GM23338 (cell line): ENCODE data around the gene ASB2. TPM values are rescaled to one million over a fixed set of nuclear protein-coding genes. Genes with fewer than 3 reads are reported as not detected.

ENCODE experiments used
- ATAC-seq: fragments of 200-7000 bp; cut with Tn5 transposase; 3 replicates; pipeline ENCODE4 v1.9.1; 2020
- DNase-seq: peaks from one replicate; pipeline ENCODE4 v3.0.0-alpha.2; 2015; ENCODE audit warnings: low spot score
- H2AFZ ChIP-seq: fragments of 200-600 bp; sonication (generic); 2 replicates; pipeline ENCODE4 v1.8.0; 2016; ENCODE audit warnings: antibody characterized with exemption, mild to moderate bottlenecking, moderate library complexity
- H3F3A ChIP-seq: fragments of 200-600 bp; sonication (generic); replicated peaks from 2 replicates; pipeline ENCODE4 v1.8.0; 2017; ENCODE audit warnings: antibody characterized with exemption, mixed run types, low read depth
- H3K27ac ChIP-seq: fragments of 200-600 bp; sonication (generic); 2 replicates; pipeline ENCODE4 v1.6.1; 2016; ENCODE audit warnings: low read depth
- H3K27me3 ChIP-seq: fragments of 200-600 bp; sonication (generic); 2 replicates; pipeline ENCODE4 v1.8.0; 2016; ENCODE audit warnings: mild to moderate bottlenecking, mixed run types, moderate library complexity; ENCODE audit not compliant: insufficient read depth
- H3K36me3 ChIP-seq: fragments of 200-600 bp; sonication (generic); 2 replicates; pipeline ENCODE4 v1.8.0; 2016; ENCODE audit warnings: mild to moderate bottlenecking; ENCODE audit not compliant: insufficient read depth
- H3K4me1 ChIP-seq: fragments of 200-600 bp; sonication (generic); 2 replicates; pipeline ENCODE4 v1.8.0; 2016; ENCODE audit warnings: mild to moderate bottlenecking, moderate library complexity; ENCODE audit not compliant: insufficient read depth
- H3K4me2 ChIP-seq: fragments of 200-600 bp; sonication (generic); 2 replicates; pipeline ENCODE4 v1.7.1; 2017; ENCODE audit warnings: mixed run types
- H3K4me3 ChIP-seq: fragments of 200-600 bp; sonication (generic); 2 replicates; pipeline ENCODE4 v1.6.1; 2016; ENCODE audit warnings: mixed run types
- H3K79me2 ChIP-seq: fragments of 200-600 bp; sonication (generic); replicated peaks from 2 replicates; pipeline ENCODE4 v1.8.0; 2017; ENCODE audit warnings: mild to moderate bottlenecking; ENCODE audit not compliant: insufficient read depth
- H3K9me2 ChIP-seq: fragments of 200-600 bp; sonication (generic); 2 replicates; pipeline ENCODE4 v1.8.0; 2017; ENCODE audit not compliant: insufficient read depth
- H4K20me1 ChIP-seq: fragments of 200-600 bp; sonication (generic); replicated peaks from 2 replicates; pipeline ENCODE4 v1.8.0; 2017; ENCODE audit warnings: mild to moderate bottlenecking; ENCODE audit not compliant: insufficient read depth
- H3K27ac Mint-ChIP-seq: 2 replicates; pipeline ENCODE4 v1.8.0; 2020; ENCODE audit warnings: inconsistent platforms, mild to moderate bottlenecking, moderate library complexity, mixed read lengths
- H3K27me3 Mint-ChIP-seq: 3 replicates; pipeline ENCODE4 v1.8.0; 2022; ENCODE audit warnings: low read depth, mild to moderate bottlenecking, moderate library complexity, mixed read lengths, inconsistent platforms; ENCODE audit not compliant: insufficient read depth, poor library complexity
- H3K36me3 Mint-ChIP-seq: 3 replicates; pipeline ENCODE4 v1.8.0; 2021; ENCODE audit warnings: low read depth, mild to moderate bottlenecking, inconsistent platforms, moderate library complexity, mixed read lengths
- H3K4me1 Mint-ChIP-seq: 3 replicates; pipeline ENCODE4 v1.8.0; 2020; ENCODE audit warnings: mild to moderate bottlenecking, inconsistent platforms, mixed read lengths
- H3K4me3 Mint-ChIP-seq: 3 replicates; pipeline ENCODE4 v1.8.0; 2021; ENCODE audit warnings: moderate library complexity, mild to moderate bottlenecking, inconsistent platforms, mixed read lengths
- H3K9me3 Mint-ChIP-seq: 3 replicates; pipeline ENCODE4 v1.8.0; 2020; ENCODE audit warnings: moderate library complexity, mild to moderate bottlenecking, inconsistent platforms, mixed read lengths
- EZH2 ChIP-seq: fragments of 200-600 bp; sonication (generic); IDR thresholded peaks from one replicate; pipeline ENCODE4 v1.8.0; 2017; ENCODE audit warnings: antibody characterized with exemption, mild to moderate bottlenecking, low read depth; ENCODE audit not compliant: unreplicated experiment
- EZH2phosphoT487 ChIP-seq: fragments of 200-600 bp; sonication (generic); IDR thresholded peaks from one replicate; pipeline ENCODE4 v1.8.1; 2018; ENCODE audit warnings: antibody characterized with exemption; ENCODE audit not compliant: unreplicated experiment
- JUNB ChIP-seq: IDR thresholded peaks from one replicate; pipeline ENCODE4 v1.6.1; 2016; ENCODE audit warnings: antibody characterized with exemption; ENCODE audit not compliant: unreplicated experiment
- NANOG ChIP-seq: IDR thresholded peaks from 2 replicates; pipeline ENCODE4 v1.6.1; 2016; ENCODE audit warnings: antibody characterized with exemption, borderline replicate concordance
- POLR2AphosphoS5 ChIP-seq: IDR thresholded peaks from 2 replicates; pipeline ENCODE4 v1.6.1; 2016; ENCODE audit warnings: antibody characterized with exemption, low read depth
- STAT1 ChIP-seq: IDR thresholded peaks from one replicate; pipeline ENCODE4 v1.6.1; 2016; ENCODE audit warnings: antibody characterized with exemption; ENCODE audit not compliant: unreplicated experiment
- ZNF114 ChIP-seq: fragments of 250-450 bp; sonication (Bioruptor Pico); IDR thresholded peaks from 2 replicates; pipeline ENCODE4 v1.5.0; 2020; ENCODE audit warnings: mild to moderate bottlenecking, moderate library complexity
- ZNF331 ChIP-seq: fragments of 250-450 bp; sonication (Bioruptor Pico); IDR thresholded peaks from 2 replicates; pipeline ENCODE4 v1.5.0; 2020; ENCODE audit warnings: low read depth, mild to moderate bottlenecking, moderate library complexity
- polyA plus RNA-seq: library from polyadenylated mRNA; unstranded; fragments of >200 nt; fragmentation: Nextera tagmentation; extraction: Ambion mirVana; gene quantifications from 2 replicates; pipeline ENCODE4 v1.2.1, GENCODE V29; 2016
- total RNA-seq: library from RNA; depleted of rRNA; stranded (reverse); fragments of >200 nt; shearing (Covaris generic); gene quantifications from 2 replicates; pipeline ENCODE4 v1.2.3, GENCODE V29; 2014
- TF ChIP-seq, protein P1 (sequence below), 2 experiments: fragments of 200-600 bp in 1 of 2; sonication (generic) in 1 of 2; conservative IDR thresholded peaks; 2 replicates each; pipeline versions ENCODE4 v1.5.1 to v1.6.1; 2016 to 2017; ENCODE audit warnings: antibody characterized with exemption in 2 of 2, low read depth in 2 of 2, mild to moderate bottlenecking in 2 of 2, moderate library complexity in 1 of 2
- TF ChIP-seq, protein P2 (sequence below): IDR thresholded peaks from one replicate; pipeline ENCODE4 v1.6.1; 2018; ENCODE audit warnings: antibody characterized with exemption; ENCODE audit not compliant: unreplicated experiment
- TF ChIP-seq, protein P3 (sequence below): fragments of 250-450 bp; sonication (Bioruptor Pico); IDR thresholded peaks from 2 replicates; pipeline ENCODE4 v1.5.0; 2020; ENCODE audit warnings: mild to moderate bottlenecking, moderate library complexity

Gene ASB2
- total and polyA plus RNA-seq, 2 experiments from 2014 or later = 1.2 to 1.7 TPM

DNA sequence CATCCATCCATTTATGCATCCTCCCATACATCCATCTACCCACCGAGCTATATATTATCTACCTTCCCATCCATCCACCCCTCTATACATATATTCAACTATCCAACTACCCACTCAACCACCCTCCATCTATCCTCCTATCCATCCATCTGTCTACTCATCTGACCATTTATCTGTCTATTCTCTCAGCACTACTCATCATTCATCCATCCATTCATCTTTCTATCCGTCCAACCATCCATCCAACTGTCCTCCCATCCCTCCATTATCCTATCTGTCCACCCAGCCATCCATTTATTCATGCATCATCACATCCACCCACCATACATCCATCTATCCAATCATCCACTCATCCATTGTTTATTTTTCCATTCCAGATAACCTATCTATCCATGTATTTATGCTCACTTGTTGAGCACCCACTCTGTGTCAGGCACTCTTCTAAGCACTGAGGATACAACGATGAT is 11.5 kb downstream of the ASB2 start:
- Histone ChIP-seq H3K27me3 (no peaks in the 10 kb centered on the region), H2AFZ (no peak overlapping the region), H3K27ac (no peak overlapping the region), H3F3A (no peaks in the 10 kb centered on the region), H3K79me2 (no peaks in the 10 kb centered on the region), H3K36me3 (no peaks in the 10 kb centered on the region), H4K20me1 (no peaks in the 10 kb centered on the region), H3K9me2 (0 out of 2 replicates have a peak, but pooled peaks cover 5% of the 10 kb centered on the region), H3K4me2 (no peak overlapping the region), H3K4me3 (no peak overlapping the region), H3K4me1 (no peaks in the 10 kb centered on the region)
- no peaks in the 10 kb centered on the region for H3K9me3 Mint-ChIP-seq
- DNase-seq (no peak), ATAC-seq (no peak)
- H3K4me1 Mint-ChIP-seq = peaks cover 3% of the 10 kb centered on the region; the same call in 2 of the 3 replicates
- no peak overlapping the region for H3K4me3 Mint-ChIP-seq
- H3K27ac Mint-ChIP-seq = no peak overlapping the region
- no peaks in the 10 kb centered on the region for H3K27me3 Mint-ChIP-seq
- TF ChIP-seq POLR2AphosphoS5 (no peak), ZNF331 (CRISPR knock-in tag) (no peak), STAT1 (no peak), EZH2 (no peak)
- TF ChIP-seq, protein P1, sequence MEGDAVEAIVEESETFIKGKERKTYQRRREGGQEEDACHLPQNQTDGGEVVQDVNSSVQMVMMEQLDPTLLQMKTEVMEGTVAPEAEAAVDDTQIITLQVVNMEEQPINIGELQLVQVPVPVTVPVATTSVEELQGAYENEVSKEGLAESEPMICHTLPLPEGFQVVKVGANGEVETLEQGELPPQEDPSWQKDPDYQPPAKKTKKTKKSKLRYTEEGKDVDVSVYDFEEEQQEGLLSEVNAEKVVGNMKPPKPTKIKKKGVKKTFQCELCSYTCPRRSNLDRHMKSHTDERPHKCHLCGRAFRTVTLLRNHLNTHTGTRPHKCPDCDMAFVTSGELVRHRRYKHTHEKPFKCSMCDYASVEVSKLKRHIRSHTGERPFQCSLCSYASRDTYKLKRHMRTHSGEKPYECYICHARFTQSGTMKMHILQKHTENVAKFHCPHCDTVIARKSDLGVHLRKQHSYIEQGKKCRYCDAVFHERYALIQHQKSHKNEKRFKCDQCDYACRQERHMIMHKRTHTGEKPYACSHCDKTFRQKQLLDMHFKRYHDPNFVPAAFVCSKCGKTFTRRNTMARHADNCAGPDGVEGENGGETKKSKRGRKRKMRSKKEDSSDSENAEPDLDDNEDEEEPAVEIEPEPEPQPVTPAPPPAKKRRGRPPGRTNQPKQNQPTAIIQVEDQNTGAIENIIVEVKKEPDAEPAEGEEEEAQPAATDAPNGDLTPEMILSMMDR (conservative IDR thresholded peaks at IDR 0.05; ENCODE audit: low read depth in 2 of 2) = no peak
- no peaks in the 10 kb centered on the region for H3K36me3 Mint-ChIP-seq

DNA sequence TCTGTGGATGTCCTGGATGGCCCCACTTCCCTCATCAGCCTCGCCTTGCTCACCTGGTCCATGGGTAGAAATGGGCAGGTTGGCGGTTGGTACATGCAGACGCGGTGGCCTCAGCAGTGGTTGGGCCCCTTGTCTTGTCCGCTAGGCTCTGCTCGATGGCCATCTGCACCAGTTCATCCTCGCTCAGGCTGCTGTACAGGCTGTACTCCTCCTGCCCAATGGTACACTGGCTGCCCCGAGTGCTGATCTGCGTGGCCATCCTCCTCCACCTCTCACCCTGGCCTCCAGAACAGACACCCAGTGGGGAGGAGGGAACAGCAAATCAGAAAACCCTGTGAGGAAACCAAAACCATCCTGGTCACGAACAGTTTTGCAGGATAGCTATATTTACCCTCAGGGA is 12.1 kb downstream of the ASB2 start:
- no peaks in the 10 kb centered on the region for H4K20me1 ChIP-seq
- Mint-ChIP-seq H3K27ac (no peak overlapping the region), H3K36me3 (no peaks in the 10 kb centered on the region), H3K4me1 (peaks cover 8% of the 10 kb centered on the region; the same call in 2 of the 3 replicates), H3K4me3 (no peak overlapping the region), H3K9me3 (no peaks in the 10 kb centered on the region), H3K27me3 (no peaks in the 10 kb centered on the region)
- ATAC-seq = no peak
- H3K9me2 ChIP-seq = 0 out of 2 replicates have a peak, but pooled peaks cover 5% of the 10 kb centered on the region
- no peak for DNase-seq
- H2AFZ ChIP-seq = no peak overlapping the region
- H3K4me1 ChIP-seq = no peaks in the 10 kb centered on the region
- no peaks in the 10 kb centered on the region for H3F3A ChIP-seq
- no peaks in the 10 kb centered on the region for H3K36me3 ChIP-seq
- H3K4me3 ChIP-seq = no peak overlapping the region
- H3K27me3 ChIP-seq = no peaks in the 10 kb centered on the region
- H3K79me2 ChIP-seq = no peaks in the 10 kb centered on the region
- H3K4me2 ChIP-seq = no peak overlapping the region
- no peak overlapping the region for H3K27ac ChIP-seq
- TF ChIP-seq ZNF114 (no peak), EZH2phosphoT487 (no peak), JUNB (no peak), NANOG (no peak)
- TF ChIP-seq, protein P2, sequence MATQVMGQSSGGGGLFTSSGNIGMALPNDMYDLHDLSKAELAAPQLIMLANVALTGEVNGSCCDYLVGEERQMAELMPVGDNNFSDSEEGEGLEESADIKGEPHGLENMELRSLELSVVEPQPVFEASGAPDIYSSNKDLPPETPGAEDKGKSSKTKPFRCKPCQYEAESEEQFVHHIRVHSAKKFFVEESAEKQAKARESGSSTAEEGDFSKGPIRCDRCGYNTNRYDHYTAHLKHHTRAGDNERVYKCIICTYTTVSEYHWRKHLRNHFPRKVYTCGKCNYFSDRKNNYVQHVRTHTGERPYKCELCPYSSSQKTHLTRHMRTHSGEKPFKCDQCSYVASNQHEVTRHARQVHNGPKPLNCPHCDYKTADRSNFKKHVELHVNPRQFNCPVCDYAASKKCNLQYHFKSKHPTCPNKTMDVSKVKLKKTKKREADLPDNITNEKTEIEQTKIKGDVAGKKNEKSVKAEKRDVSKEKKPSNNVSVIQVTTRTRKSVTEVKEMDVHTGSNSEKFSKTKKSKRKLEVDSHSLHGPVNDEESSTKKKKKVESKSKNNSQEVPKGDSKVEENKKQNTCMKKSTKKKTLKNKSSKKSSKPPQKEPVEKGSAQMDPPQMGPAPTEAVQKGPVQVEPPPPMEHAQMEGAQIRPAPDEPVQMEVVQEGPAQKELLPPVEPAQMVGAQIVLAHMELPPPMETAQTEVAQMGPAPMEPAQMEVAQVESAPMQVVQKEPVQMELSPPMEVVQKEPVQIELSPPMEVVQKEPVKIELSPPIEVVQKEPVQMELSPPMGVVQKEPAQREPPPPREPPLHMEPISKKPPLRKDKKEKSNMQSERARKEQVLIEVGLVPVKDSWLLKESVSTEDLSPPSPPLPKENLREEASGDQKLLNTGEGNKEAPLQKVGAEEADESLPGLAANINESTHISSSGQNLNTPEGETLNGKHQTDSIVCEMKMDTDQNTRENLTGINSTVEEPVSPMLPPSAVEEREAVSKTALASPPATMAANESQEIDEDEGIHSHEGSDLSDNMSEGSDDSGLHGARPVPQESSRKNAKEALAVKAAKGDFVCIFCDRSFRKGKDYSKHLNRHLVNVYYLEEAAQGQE = no peak
- TF ChIP-seq, protein P3, sequence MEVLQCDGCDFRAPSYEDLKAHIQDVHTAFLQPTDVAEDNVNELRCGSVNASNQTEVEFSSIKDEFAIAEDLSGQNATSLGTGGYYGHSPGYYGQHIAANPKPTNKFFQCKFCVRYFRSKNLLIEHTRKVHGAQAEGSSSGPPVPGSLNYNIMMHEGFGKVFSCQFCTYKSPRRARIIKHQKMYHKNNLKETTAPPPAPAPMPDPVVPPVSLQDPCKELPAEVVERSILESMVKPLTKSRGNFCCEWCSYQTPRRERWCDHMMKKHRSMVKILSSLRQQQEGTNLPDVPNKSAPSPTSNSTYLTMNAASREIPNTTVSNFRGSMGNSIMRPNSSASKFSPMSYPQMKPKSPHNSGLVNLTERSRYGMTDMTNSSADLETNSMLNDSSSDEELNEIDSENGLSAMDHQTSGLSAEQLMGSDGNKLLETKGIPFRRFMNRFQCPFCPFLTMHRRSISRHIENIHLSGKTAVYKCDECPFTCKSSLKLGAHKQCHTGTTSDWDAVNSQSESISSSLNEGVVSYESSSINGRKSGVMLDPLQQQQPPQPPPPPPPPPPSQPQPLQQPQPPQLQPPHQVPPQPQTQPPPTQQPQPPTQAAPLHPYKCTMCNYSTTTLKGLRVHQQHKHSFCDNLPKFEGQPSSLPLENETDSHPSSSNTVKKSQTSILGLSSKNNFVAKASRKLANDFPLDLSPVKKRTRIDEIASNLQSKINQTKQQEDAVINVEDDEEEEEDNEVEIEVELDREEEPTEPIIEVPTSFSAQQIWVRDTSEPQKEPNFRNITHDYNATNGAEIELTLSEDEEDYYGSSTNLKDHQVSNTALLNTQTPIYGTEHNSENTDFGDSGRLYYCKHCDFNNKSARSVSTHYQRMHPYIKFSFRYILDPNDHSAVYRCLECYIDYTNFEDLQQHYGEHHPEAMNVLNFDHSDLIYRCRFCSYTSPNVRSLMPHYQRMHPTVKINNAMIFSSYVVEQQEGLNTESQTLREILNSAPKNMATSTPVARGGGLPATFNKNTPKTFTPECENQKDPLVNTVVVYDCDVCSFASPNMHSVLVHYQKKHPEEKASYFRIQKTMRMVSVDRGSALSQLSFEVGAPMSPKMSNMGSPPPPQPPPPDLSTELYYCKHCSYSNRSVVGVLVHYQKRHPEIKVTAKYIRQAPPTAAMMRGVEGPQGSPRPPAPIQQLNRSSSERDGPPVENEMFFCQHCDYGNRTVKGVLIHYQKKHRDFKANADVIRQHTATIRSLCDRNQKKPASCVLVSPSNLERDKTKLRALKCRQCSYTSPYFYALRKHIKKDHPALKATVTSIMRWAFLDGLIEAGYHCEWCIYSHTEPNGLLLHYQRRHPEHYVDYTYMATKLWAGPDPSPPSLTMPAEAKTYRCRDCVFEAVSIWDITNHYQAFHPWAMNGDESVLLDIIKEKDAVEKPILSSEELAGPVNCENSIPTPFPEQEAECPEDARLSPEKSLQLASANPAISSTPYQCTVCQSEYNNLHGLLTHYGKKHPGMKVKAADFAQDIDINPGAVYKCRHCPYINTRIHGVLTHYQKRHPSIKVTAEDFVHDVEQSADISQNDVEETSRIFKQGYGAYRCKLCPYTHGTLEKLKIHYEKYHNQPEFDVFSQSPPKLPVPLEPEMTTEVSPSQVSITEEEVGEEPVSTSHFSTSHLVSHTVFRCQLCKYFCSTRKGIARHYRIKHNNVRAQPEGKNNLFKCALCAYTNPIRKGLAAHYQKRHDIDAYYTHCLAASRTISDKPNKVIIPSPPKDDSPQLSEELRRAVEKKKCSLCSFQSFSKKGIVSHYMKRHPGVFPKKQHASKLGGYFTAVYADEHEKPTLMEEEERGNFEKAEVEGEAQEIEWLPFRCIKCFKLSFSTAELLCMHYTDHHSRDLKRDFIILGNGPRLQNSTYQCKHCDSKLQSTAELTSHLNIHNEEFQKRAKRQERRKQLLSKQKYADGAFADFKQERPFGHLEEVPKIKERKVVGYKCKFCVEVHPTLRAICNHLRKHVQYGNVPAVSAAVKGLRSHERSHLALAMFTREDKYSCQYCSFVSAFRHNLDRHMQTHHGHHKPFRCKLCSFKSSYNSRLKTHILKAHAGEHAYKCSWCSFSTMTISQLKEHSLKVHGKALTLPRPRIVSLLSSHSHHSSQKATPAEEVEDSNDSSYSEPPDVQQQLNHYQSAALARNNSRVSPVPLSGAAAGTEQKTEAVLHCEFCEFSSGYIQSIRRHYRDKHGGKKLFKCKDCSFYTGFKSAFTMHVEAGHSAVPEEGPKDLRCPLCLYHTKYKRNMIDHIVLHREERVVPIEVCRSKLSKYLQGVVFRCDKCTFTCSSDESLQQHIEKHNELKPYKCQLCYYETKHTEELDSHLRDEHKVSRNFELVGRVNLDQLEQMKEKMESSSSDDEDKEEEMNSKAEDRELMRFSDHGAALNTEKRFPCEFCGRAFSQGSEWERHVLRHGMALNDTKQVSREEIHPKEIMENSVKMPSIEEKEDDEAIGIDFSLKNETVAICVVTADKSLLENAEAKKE (CRISPR knock-in tag) = no peak
